ENCODE results near the gene HNRNPM.
A peak's percentile ranks its signal among the peaks of the same experiment; 100 is the strongest.

Gene HNRNPM

GRCh38 chr19:8517551-8518442, 73.0 kb downstream of the HNRNPM start:
- H3K9ac ChIP-seq (ENCODE audit: low read length) = no peak overlapping the region
- H3K4me3 ChIP-seq (ENCODE audit: low read length) = no peak overlapping the region
- no peak overlapping the region for H2AFZ ChIP-seq (ENCODE audit: low read depth, low read length)
- no peaks in the 10 kb centered on the region for H4K20me1 ChIP-seq (ENCODE audit: insufficient read depth, low read length)
- TF ChIP-seq EZH2phosphoT487 (IDR thresholded peaks at IDR 0.05; ENCODE audit: low read depth) (no peak), CTCF (IDR thresholded peaks at IDR 0.05; ENCODE audit: low read depth, low read length) (no peak)
- H3K4me2 ChIP-seq (ENCODE audit: low read length) = no peak overlapping the region
- H3K79me2 ChIP-seq (ENCODE audit: low read length) = peaks cover 7% of the 10 kb centered on the region
- H3K9me3 ChIP-seq (ENCODE audit: insufficient read depth, low read length) = no peaks in the 10 kb centered on the region
- H3K36me3 ChIP-seq (replicated peaks; ENCODE audit: low read depth, low read length) = no peaks in the 10 kb centered on the region
- H3K27ac ChIP-seq (ENCODE audit: low read length) = no peak overlapping the region
- peaks cover 7% of the 10 kb centered on the region; the same call in 1 of the 2 replicates for H3K27me3 ChIP-seq (ENCODE audit: low read depth, low read length)
- H3K4me1 ChIP-seq (ENCODE audit: low read length) = peaks cover 9% of the 10 kb centered on the region; the same call in 1 of the 2 replicates

- Histone ChIP-seq H3K36me3 (replicated peaks; ENCODE audit: low read depth, low read length) (no peaks in the 10 kb centered on the region), H3K79me2 (ENCODE audit: low read length) (no peaks in the 10 kb centered on the region), H3K9me3 (ENCODE audit: insufficient read depth, low read length) (no peaks in the 10 kb centered on the region), H3K4me2 (ENCODE audit: low read length) (no peak overlapping the region), H3K4me1 (ENCODE audit: low read length) (0 out of 2 replicates have a peak, but pooled peaks cover 3% of the 10 kb centered on the region), H3K9ac (ENCODE audit: low read length) (no peak overlapping the region), H3K27ac (ENCODE audit: low read length) (no peak overlapping the region), H4K20me1 (ENCODE audit: insufficient read depth, low read length) (no peaks in the 10 kb centered on the region), H3K27me3 (ENCODE audit: low read depth, low read length) (peaks cover 7% of the 10 kb centered on the region; the same call in 1 of the 2 replicates), H3K4me3 (ENCODE audit: low read length) (no peak overlapping the region), H2AFZ (ENCODE audit: low read depth, low read length) (no peak overlapping the region)
- TF ChIP-seq EZH2phosphoT487 (IDR thresholded peaks at IDR 0.05; ENCODE audit: low read depth) = no peak
- no peak for TF ChIP-seq CTCF (IDR thresholded peaks at IDR 0.05; ENCODE audit: low read depth, low read length)
Observed at GRCh38 chr19:8518536-8518935, 73.8 kb downstream of the HNRNPM start.

GRCh38 chr19:8519388-8519787, 74.6 kb downstream of the HNRNPM start:
- no peaks in the 10 kb centered on the region for H3K79me2 ChIP-seq (ENCODE audit: low read length)
- H3K4me2 ChIP-seq (ENCODE audit: low read length) = no peak overlapping the region
- H3K9ac ChIP-seq (ENCODE audit: low read length) = no peak overlapping the region
- no peak overlapping the region for H2AFZ ChIP-seq (ENCODE audit: low read depth, low read length)
- TF ChIP-seq EZH2phosphoT487 (IDR thresholded peaks at IDR 0.05; ENCODE audit: low read depth) (no peak), CTCF (IDR thresholded peaks at IDR 0.05; ENCODE audit: low read depth, low read length) (no peak)
- H3K4me1 ChIP-seq (ENCODE audit: low read length) = 0 out of 2 replicates have a peak, but pooled peaks cover 3% of the 10 kb centered on the region
- H4K20me1 ChIP-seq (ENCODE audit: insufficient read depth, low read length) = no peaks in the 10 kb centered on the region
- H3K4me3 ChIP-seq (ENCODE audit: low read length) = no peak overlapping the region
- H3K36me3 ChIP-seq (replicated peaks; ENCODE audit: low read depth, low read length) = no peaks in the 10 kb centered on the region
- no peak overlapping the region for H3K27ac ChIP-seq (ENCODE audit: low read length)
- H3K27me3 ChIP-seq (ENCODE audit: low read depth, low read length) = peaks cover 7% of the 10 kb centered on the region; the same call in 1 of the 2 replicates
- H3K9me3 ChIP-seq (ENCODE audit: insufficient read depth, low read length) = no peaks in the 10 kb centered on the region

GRCh38 chr19:8525401-8525684, 80.6 kb downstream of the HNRNPM start:
- H3K4me3 ChIP-seq (ENCODE audit: low read length) = no peak overlapping the region
- no peaks in the 10 kb centered on the region for H3K36me3 ChIP-seq (replicated peaks; ENCODE audit: low read depth, low read length)
- H3K9ac ChIP-seq (ENCODE audit: low read length) = no peak overlapping the region
- H4K20me1 ChIP-seq (ENCODE audit: insufficient read depth, low read length) = no peaks in the 10 kb centered on the region
- no peak overlapping the region for H3K4me2 ChIP-seq (ENCODE audit: low read length)
- H3K4me1 ChIP-seq (ENCODE audit: low read length) = no peaks in the 10 kb centered on the region
- H2AFZ ChIP-seq (ENCODE audit: low read depth, low read length) = no peak overlapping the region
- no peaks in the 10 kb centered on the region for H3K9me3 ChIP-seq (ENCODE audit: insufficient read depth, low read length)
- H3K79me2 ChIP-seq (ENCODE audit: low read length) = no peaks in the 10 kb centered on the region
- H3K27me3 ChIP-seq (ENCODE audit: low read depth, low read length) = no peaks in the 10 kb centered on the region
- no peak overlapping the region for H3K27ac ChIP-seq (ENCODE audit: low read length)
- TF ChIP-seq EZH2phosphoT487 (IDR thresholded peaks at IDR 0.05; ENCODE audit: low read depth) (no peak), CTCF (IDR thresholded peaks at IDR 0.05; ENCODE audit: low read depth, low read length) (0 out of 2 replicates have a peak, but pooled peaks have one; percentile 4)
